HG02840 (cell line): ENCODE data around the gene C20orf141.
"Not testable (repeated sequence)": the region's sequence is repeated elsewhere in the genome, so short reads cannot be mapped to it uniquely, and the experiment has no call there.

ENCODE experiments used
- ATAC-seq: cut with Tn5 transposase; IDR thresholded peaks from one replicate; pipeline ENCODE4 v1.9.1; 2021; ENCODE audit warnings: mild to moderate bottlenecking, moderate library complexity, moderate number of reproducible peaks; ENCODE audit not compliant: unreplicated experiment, low FRiP score

C20orf141 gene

GRCh38 chr20:2814587-2815051 lies at the start of gene C20orf141:
Gene C20orf141 (plus strand): TSS chr20:2814987. CDS start chr20:2815185, 198 bp downstream.
- no peak for ATAC-seq

GRCh38 chr20:2767768-2768631 lies 46.8 kb upstream of the C20orf141 start:
- no peak for ATAC-seq

- no peak for ATAC-seq
These were observed 46.2 kb upstream of the C20orf141 start for GRCh38 chr20:2768632-2769015.

GRCh38 chr20:2770091-2770490 lies 44.7 kb upstream of the C20orf141 start:
- not testable (repeated sequence) for ATAC-seq

- ATAC-seq: no peak
These were observed 43.1 kb upstream of the C20orf141 start for GRCh38 chr20:2771631-2772080.

DNA sequence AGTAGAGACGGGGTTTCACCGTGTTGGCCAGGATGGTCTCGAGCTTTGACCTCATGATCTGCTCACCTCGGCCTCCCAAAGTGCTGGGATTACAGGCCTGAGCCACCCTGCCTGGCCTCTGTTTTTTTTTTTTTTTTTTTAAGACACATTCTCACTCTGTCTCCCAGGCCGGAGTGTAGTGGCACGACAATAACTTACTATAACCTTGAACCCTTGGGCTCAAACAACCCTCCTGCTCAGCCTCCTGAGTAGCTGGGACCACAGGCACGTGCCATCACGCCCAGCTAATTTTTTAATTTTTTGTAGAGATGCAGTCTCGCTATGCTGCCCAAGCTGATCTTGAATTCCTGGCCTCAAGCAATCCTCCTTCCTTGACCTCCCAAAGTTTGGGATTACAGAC lies 41.0 kb upstream of the C20orf141 start:
- no peak for ATAC-seq

- ATAC-seq: no peak
These were observed 39.6 kb upstream of the C20orf141 start for GRCh38 chr20:2775139-2775538.

GRCh38 chr20:2778602-2779321 lies 36.0 kb upstream of the C20orf141 start:
- ATAC-seq: no peak

DNA sequence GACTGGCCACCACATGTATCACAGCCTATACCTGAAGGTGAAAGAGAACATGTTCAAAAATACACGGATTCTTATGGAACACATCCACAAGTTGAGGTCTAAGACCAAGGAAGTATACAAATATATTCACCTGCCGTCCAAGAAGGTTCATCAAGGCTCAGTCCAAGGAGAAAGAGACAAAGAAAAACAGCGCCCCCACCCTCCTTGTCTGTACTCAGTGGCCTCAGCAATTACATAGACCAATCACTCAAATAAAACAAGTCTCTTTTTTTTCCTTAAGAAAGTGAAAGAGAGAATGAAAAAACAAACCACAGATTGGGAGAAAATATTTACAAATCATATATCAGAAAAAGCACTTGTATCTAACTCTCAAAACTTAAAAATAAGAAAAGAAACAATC lies 33.8 kb upstream of the C20orf141 start:
- no peak for ATAC-seq

GRCh38 chr20:2783908-2784566 lies 30.8 kb upstream of the C20orf141 start:
- ATAC-seq: no peak

- no peak for ATAC-seq
These were observed 21.3 kb upstream of the C20orf141 start for GRCh38 chr20:2793471-2793870.

DNA sequence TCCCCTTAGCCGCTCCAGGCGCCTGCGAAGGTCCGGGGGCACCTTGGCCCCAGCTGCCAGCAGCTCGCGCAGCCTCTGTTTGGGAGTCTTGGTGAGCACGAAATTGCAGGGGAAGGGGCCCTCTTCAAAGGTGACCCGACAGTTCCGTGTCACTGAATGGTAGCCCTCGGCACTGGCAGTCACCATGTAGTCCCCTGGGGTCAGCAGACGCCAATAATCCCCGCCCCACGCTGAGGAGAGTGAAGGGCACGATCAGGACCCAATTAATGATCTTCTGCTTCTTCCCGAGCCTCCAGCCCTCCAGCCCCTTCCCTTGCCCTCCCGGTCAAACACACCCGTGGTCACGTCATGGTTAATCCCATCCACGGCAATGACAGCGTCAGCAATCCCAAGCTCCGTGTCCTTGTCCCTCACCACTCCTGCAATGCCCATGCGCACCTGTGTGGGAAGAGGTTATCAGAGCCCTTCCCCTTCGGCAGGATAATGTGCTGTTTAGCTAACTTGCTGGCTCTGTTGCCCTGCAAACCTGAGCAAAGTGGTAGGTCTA lies 20.5 kb upstream of the C20orf141 start:
- ATAC-seq: no peak

- ATAC-seq: no peak
These were observed 19.8 kb upstream of the C20orf141 start for GRCh38 chr20:2794866-2795447.

GRCh38 chr20:2795451-2795850 lies 19.3 kb upstream of the C20orf141 start:
- ATAC-seq: no peak

GRCh38 chr20:2796011-2796660 lies 18.7 kb upstream of the C20orf141 start:
- ATAC-seq: no peak

DNA sequence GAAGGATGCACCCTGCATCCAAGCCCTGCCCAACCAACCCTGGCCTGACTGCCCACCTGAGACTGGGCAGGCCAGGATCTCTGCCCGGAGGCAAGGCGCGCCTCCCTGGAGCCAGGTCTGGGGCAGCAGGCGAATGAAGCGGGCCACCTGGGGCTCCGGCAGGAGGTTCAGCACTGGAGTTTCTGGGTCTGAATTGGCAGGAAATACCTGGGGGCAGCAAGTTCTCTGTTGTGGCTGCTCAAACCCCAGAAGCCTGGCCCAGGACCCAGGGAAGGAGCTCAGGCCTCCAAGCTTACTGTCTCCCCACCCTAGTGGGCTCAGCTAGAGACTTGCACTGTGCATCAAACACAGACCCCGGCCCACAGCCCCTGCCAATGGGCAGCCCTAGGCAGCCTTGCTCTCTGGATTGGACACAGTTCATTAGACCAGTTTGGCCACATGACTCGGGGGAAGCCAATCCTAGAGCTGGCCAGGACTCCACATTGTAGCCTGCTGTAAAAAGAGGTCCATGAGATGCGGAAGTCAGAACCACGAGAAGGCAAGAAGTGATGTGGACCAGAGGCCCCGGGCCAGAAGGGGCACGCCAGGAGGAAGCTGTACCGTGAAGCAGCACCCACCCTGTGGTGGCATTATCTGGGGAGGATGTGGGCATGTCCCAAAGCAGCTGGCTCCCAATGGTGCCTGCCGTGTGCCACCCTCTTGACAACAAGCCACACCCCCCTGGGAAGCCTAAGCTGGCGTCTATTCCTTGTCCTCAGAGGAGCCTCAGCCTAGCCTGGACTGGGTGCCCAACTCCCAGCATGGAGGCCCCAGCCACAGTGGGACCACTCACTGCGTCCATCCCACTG lies 17.4 kb upstream of the C20orf141 start:
- ATAC-seq: no peak

- no peak for ATAC-seq
These were observed 16.5 kb upstream of the C20orf141 start for GRCh38 chr20:2798095-2798805.

- no peak for ATAC-seq
These were observed 16.0 kb upstream of the C20orf141 start for GRCh38 chr20:2798814-2799213.
